GM12878 (cell line): ENCODE data around the gene PRUNE2.

Experiments
- EZH2 ChIP-seq: IDR thresholded peaks from 2 replicates; pipeline ENCODE4 v1.6.1; 2012; ENCODE audit warnings: low read depth, mild to moderate bottlenecking, control low read depth, inconsistent platforms, low read length, borderline replicate concordance; ENCODE audit not compliant: control insufficient read depth
- PRDM15 ChIP-seq: fragments of 450-650 bp; formaldehyde crosslinking; IDR thresholded peaks from 2 replicates; pipeline ENCODE4 v1.4.0; 2020; ENCODE audit warnings: mild to moderate bottlenecking, moderate library complexity

- TF ChIP-seq PRDM15 (CRISPR knock-in tag) (no peak), EZH2 (no peak)
Observed at GRCh38 chr9:76784881-76785280, 121.0 kb downstream of the PRUNE2 start.
